Thymus (tissue), 14 donors: ENCODE measurements around the gene KCTD7. TPM values are rescaled to one million over a fixed set of nuclear protein-coding genes. Genes with fewer than 3 reads are reported as not detected.
"Not testable (repeated sequence)": the region's sequence is repeated elsewhere in the genome, so short reads cannot be mapped to it uniquely, and the experiment has no call there.

ENCODE experiments used
- DNase-seq, 9 donors: peaks; one replicate each; pipeline ENCODE4 v3.0.0-alpha.2; 2013; ENCODE audit warnings: low spot score in 9 of 9, low read depth in 6 of 9, missing footprints in 1 of 9
- H3K27ac ChIP-seq, 2 donors: one replicate each; pipeline ENCODE4 v1.5.1; 2013; ENCODE audit warnings: control low read depth in 1 of 2, low read depth in 1 of 2, low read length in 1 of 2, mild to moderate bottlenecking in 1 of 2, moderate library complexity in 1 of 2
- H3K27me3 ChIP-seq, 2 donors: one replicate each; pipeline ENCODE4 v1.5.1; 2013; ENCODE audit warnings: low read length in 1 of 2; ENCODE audit not compliant: control insufficient read depth in 2 of 2, insufficient read depth in 1 of 2
- H3K36me3 ChIP-seq, 2 donors: one replicate each; pipeline ENCODE4 v1.5.1; 2013; ENCODE audit warnings: low read length in 1 of 2, mild to moderate bottlenecking in 1 of 2, moderate library complexity in 1 of 2; ENCODE audit not compliant: control insufficient read depth in 2 of 2, insufficient read depth in 2 of 2
- H3K4me1 ChIP-seq, 2 donors: one replicate each; pipeline ENCODE4 v1.5.1; 2013; ENCODE audit warnings: low read length in 2 of 2; ENCODE audit not compliant: control insufficient read depth in 2 of 2, insufficient read depth in 2 of 2
- H3K4me3 ChIP-seq, 2 donors: one replicate each; pipeline ENCODE4 v1.5.1; 2013; ENCODE audit warnings: low read length in 2 of 2, control low read depth in 1 of 2, mild to moderate bottlenecking in 1 of 2
- H3K9me3 ChIP-seq, 2 donors: one replicate each; pipeline ENCODE4 v1.5.1; 2013; ENCODE audit warnings: low read length in 1 of 2, mild to moderate bottlenecking in 1 of 2; ENCODE audit not compliant: control insufficient read depth in 2 of 2, insufficient read depth in 1 of 2
- WGBS: extraction: QIAGEN DNeasy Blood & Tissue Kit; methylation state at CpG from one replicate; pipeline ENCODE4 v1.1.7; 2013; 5-methylcytosine and 5-hydroxymethylcytosine counted together
- long read RNA-seq, 10 donors: transcript quantifications; one replicate each; lab custom pipeline, GENCODE V29; 2026
- polyA plus RNA-seq: library from polyadenylated mRNA; stranded (reverse); fragments of 200-250 nt; gene quantifications from one replicate; pipeline ENCODE4 v1.2.3, GENCODE V29; 2013
- total RNA-seq: library from RNA; stranded (reverse); fragments of 120-200 nt; gene quantifications from one replicate; pipeline ENCODE4 v1.2.4, GENCODE V29; 2013
- donor health status: healthy.

Gene KCTD7
- total RNA-seq (3.3 TPM), polyA plus RNA-seq (7.0 TPM)
- long read RNA-seq, donor 1: 0 reads
- long read RNA-seq, donor 2: 0 reads
- long read RNA-seq, donor 3, full-length matches to known transcripts: 5 of 5 reads
- long read RNA-seq, donor 3, partial matches to known transcripts: 0 of 5 reads
- long read RNA-seq, donor 3, other reads (novel, unspliced or antisense): 0 of 5 reads
- long read RNA-seq, donor 4, full-length matches to known transcripts: 1 of 1 reads
- long read RNA-seq, donor 4, partial matches to known transcripts: 0 of 1 reads
- long read RNA-seq, donor 4, other reads (novel, unspliced or antisense): 0 of 1 reads
- long read RNA-seq, donor 5, full-length matches to known transcripts: 9 of 9 reads
- long read RNA-seq, donor 5, partial matches to known transcripts: 0 of 9 reads
- long read RNA-seq, donor 5, other reads (novel, unspliced or antisense): 0 of 9 reads
- long read RNA-seq, donor 6, full-length matches to known transcripts: 2 of 2 reads
- long read RNA-seq, donor 6, partial matches to known transcripts: 0 of 2 reads
- long read RNA-seq, donor 6, other reads (novel, unspliced or antisense): 0 of 2 reads
- long read RNA-seq, donor 7, full-length matches to known transcripts: 1 of 6 reads
- long read RNA-seq, donor 7, partial matches to known transcripts: 5 of 6 reads
- long read RNA-seq, donor 7, other reads (novel, unspliced or antisense): 0 of 6 reads
- long read RNA-seq, donor 8, full-length matches to known transcripts: 5 of 5 reads
- long read RNA-seq, donor 8, partial matches to known transcripts: 0 of 5 reads
- long read RNA-seq, donor 8, other reads (novel, unspliced or antisense): 0 of 5 reads
- long read RNA-seq, donor 9, full-length matches to known transcripts: 2 of 2 reads
- long read RNA-seq, donor 9, partial matches to known transcripts: 0 of 2 reads
- long read RNA-seq, donor 9, other reads (novel, unspliced or antisense): 0 of 2 reads
- long read RNA-seq, donor 10, full-length matches to known transcripts: 5 of 5 reads
- long read RNA-seq, donor 10, partial matches to known transcripts: 0 of 5 reads
- long read RNA-seq, donor 10, other reads (novel, unspliced or antisense): 0 of 5 reads

DNA sequence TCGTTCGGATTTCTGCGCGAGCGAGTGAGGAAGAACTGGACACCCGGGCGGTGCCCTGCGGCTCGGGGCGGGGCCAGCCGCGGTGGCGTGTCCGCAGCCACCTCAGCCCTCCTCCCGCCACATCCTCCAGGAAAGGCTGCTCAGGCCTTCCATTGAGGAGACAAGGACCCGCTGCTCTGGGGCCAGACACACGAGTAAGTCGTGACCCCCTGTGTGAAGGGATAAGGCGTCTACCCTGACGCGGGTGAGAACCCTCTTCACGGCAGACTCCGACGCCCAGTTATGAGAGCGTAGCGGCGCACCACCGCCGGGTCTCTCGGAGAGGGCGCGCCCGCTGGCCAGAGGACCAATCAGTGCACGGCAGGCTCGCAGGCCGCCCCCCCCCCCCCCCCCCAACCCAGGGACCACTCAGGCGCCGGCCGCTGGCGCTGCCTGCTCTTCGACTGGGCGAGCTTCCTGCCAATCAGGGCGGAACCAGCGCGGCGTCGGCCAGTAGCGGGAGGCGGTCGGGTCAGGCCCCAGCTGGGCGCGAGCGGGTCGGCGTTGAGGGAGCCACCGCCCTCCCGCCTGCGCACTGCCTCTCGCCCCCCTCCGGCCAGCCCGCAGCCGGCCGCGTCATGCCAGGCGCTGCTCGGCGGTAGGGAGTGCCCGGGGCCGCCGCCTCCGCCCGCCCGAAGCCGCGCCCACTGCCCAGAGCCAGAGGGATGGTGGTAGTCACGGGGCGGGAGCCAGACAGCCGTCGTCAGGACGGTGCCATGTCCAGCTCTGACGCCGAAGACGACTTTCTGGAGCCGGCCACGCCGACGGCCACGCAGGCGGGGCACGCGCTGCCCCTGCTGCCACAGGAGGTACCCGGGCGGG is at the start of gene KCTD7:
KCTD7 (plus strand) TSS at position 521 of the 861 bp plus-strand sequence; CDS start at position 705, 184 bp downstream.
- Histone ChIP-seq H3K9me3 (no peaks in the 10 kb centered on the region), H3K4me3 (peak within 1 kb of the TSS; percentile 86 to 97), H3K27me3 (peaks cover 4 to 17% of the 10 kb centered on the region in 2 donors), H3K36me3 (peaks cover 0 to 1% of the 10 kb centered on the region in 2 donors), H3K4me1 (peaks cover 22 to 37% of the 10 kb centered on the region in 2 donors), H3K27ac (peak within 1 kb of the TSS; percentile 80 to 90)
- under 1% methylated on average over 93 of the region's 93 CpGs for WGBS
- DNase-seq: peak; percentile 75 to 95 (median 88)

GRCh38 chr7:66580380-66580779 is 48.3 kb upstream of the KCTD7 start:
- not testable (repeated sequence) for H3K9me3 ChIP-seq, H3K4me1 ChIP-seq, DNase-seq, H3K4me3 ChIP-seq, H3K27ac ChIP-seq, H3K27me3 ChIP-seq
- H3K36me3 ChIP-seq: peaks cover 9 to 15% of the 10 kb centered on the region in 2 donors
- 97% methylated on average over 1 of the region's 1 CpG for whole genome bisulfite sequencing

- not testable (repeated sequence) for H3K36me3 ChIP-seq, H3K9me3 ChIP-seq, H3K4me3 ChIP-seq, H3K4me1 ChIP-seq, DNase-seq, H3K27ac ChIP-seq, H3K27me3 ChIP-seq
- 96% methylated on average over 4 of the region's 4 CpGs for WGBS
These were observed 45.7 kb upstream of the KCTD7 start for GRCh38 chr7:66582816-66583489.

GRCh38 chr7:66583490-66584110 is 45.1 kb upstream of the KCTD7 start:
- Histone ChIP-seq H3K27me3 (no peaks in the 10 kb centered on the region), H3K4me3 (no peak overlapping the region), H3K27ac (no peak overlapping the region), H3K9me3 (no peaks in the 10 kb centered on the region), H3K4me1 (no peaks in the 10 kb centered on the region), H3K36me3 (peaks cover 4% of the 10 kb centered on the region in 2 donors)
- WGBS: 94% methylated on average over 2 of the region's 2 CpGs
- DNase-seq: no peak

GRCh38 chr7:66586181-66586580 is 42.5 kb upstream of the KCTD7 start:
- no peaks in the 10 kb centered on the region for H3K9me3 ChIP-seq
- H3K27ac ChIP-seq: no peak overlapping the region
- H3K27me3 ChIP-seq: no peaks in the 10 kb centered on the region
- no peak for DNase-seq
- peaks cover 2 to 9% of the 10 kb centered on the region in 2 donors for H3K4me1 ChIP-seq
- peaks cover 4% of the 10 kb centered on the region in 2 donors for H3K36me3 ChIP-seq
- H3K4me3 ChIP-seq: no peak overlapping the region
- 95% methylated on average over 1 of the region's 1 CpG for WGBS

DNA sequence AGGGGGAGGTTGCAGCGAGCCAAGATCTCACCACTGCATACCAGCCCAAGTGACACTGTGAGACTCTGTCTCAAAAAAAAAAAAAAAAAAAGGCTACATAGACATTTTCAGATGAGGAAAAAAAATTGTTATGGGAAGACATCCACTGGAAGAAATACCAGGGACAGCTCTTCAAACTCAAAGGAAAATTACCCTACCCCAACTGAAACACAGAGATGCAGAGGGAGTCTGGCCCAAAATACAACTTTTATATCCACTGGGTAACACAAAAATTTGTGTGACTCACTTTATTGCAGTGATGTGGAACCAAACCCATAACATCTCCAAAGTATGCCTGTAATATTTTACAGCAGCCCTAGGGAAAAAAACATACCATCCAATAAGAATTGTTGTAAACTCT is 40.5 kb upstream of the KCTD7 start:
- H3K9me3 ChIP-seq, H3K27me3 ChIP-seq, H3K4me3 ChIP-seq, DNase-seq, H3K36me3 ChIP-seq, H3K27ac ChIP-seq: not testable (repeated sequence)
- WGBS: 89% methylated on average over 1 of the region's 1 CpG
- H3K4me1 ChIP-seq: peaks cover 5 to 18% of the 10 kb centered on the region in 2 donors

DNA sequence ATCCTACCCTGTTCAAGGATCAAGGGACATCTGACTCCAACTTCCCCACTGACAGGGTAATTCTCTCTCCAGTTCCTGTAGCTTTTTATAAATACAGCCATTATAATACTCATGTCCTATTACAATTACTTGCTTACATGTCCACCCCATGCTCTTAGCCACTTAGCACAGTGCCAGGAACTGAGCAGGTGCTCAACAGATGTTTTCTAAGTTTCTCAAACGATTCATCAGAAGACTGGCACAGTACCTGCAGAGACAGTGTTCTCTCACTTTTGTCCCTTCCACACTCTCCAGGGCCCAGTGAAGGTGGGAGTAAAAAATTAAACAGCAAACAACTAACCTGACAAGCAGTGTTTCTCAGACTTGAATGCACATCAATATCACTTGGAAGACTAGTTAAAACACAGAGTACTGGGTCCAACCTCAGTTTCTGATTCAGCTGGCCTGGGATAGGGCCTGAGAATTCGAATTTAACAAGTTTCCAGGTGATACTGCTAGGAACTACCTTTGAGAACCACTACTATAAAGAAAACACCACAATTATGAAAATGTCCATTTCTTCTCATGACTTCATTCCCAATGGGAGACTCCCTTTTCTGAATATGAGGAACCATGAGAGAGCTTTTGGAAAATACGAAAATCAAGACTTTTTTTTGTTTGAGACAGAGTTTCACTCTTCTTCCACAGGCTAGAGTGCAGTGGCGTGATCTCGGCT is 39.7 kb upstream of the KCTD7 start:
- not testable (repeated sequence) for H3K27me3 ChIP-seq, H3K27ac ChIP-seq, DNase-seq, H3K9me3 ChIP-seq, H3K4me3 ChIP-seq, H3K36me3 ChIP-seq
- H3K4me1 ChIP-seq: peaks cover 5 to 18% of the 10 kb centered on the region in 2 donors
- WGBS: 88% methylated on average over 5 of the region's 5 CpGs
